OCI-LY1 (cell line): ENCODE data around the gene SLC49A3.

Experiments used
- EZH2 ChIP-seq: fragments of 200-600 bp; sonication (generic), shearing (Covaris generic); IDR thresholded peaks from 2 replicates; pipeline ENCODE4 v1.8.0; 2017; ENCODE audit warnings: borderline replicate concordance, mixed run types, mild to moderate bottlenecking, antibody characterized with exemption, low read length, moderate library complexity, mixed read lengths
- TF ChIP-seq, protein P1 (sequence below): fragments of 200-600 bp; sonication (generic), shearing (Covaris generic); IDR thresholded peaks from 2 replicates; pipeline ENCODE4 v1.5.1; 2017; ENCODE audit warnings: mild to moderate bottlenecking, antibody characterized with exemption, low read length, moderate library complexity, mixed read lengths

DNA sequence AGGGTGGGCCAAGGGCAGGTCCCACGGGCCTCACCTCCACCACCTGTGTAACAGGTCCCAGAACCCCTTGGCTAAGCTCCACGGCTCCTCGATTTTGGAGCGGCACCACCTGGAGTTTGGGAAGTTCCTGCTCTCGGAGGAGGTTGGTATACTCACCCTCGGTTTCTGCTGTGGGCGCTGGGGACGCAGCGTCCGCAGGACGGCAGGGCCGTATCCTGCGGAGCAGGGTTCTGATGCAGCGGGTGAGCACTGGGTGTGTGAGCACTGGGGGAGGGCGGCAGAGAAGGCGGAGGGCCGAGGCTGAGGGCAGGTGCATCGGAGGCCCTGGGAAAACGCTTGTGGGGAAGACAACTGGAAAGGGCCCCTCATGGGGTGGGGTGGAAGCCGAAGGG is 25.9 kb downstream of the SLC49A3 start:
- TF ChIP-seq, protein P1, sequence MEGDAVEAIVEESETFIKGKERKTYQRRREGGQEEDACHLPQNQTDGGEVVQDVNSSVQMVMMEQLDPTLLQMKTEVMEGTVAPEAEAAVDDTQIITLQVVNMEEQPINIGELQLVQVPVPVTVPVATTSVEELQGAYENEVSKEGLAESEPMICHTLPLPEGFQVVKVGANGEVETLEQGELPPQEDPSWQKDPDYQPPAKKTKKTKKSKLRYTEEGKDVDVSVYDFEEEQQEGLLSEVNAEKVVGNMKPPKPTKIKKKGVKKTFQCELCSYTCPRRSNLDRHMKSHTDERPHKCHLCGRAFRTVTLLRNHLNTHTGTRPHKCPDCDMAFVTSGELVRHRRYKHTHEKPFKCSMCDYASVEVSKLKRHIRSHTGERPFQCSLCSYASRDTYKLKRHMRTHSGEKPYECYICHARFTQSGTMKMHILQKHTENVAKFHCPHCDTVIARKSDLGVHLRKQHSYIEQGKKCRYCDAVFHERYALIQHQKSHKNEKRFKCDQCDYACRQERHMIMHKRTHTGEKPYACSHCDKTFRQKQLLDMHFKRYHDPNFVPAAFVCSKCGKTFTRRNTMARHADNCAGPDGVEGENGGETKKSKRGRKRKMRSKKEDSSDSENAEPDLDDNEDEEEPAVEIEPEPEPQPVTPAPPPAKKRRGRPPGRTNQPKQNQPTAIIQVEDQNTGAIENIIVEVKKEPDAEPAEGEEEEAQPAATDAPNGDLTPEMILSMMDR = no peak
- TF ChIP-seq EZH2 = no peak
